NT2/D1 (cell line): ENCODE measurements around the gene DYNC1H1.

Source experiments
- DNase-seq: peaks from one replicate; pipeline ENCODE4 v3.0.0-alpha.2; 2011; ENCODE audit warnings: low read depth, low spot score
- H3K27me3 ChIP-seq: 2 replicates; pipeline ENCODE4 v1.6.0; 2011; ENCODE audit warnings: mild to moderate bottlenecking; ENCODE audit not compliant: insufficient read length, insufficient read depth
- H3K36me3 ChIP-seq: 2 replicates; pipeline ENCODE4 v1.6.1; 2011; ENCODE audit warnings: mild to moderate bottlenecking, low read length, mixed read lengths; ENCODE audit not compliant: insufficient read depth, insufficient read length
- H3K4me1 ChIP-seq: 2 replicates; pipeline ENCODE4 v1.5.1; 2011; ENCODE audit not compliant: insufficient read depth, insufficient read length
- H3K4me3 ChIP-seq: 2 replicates; pipeline ENCODE4 v1.5.1; 2011; ENCODE audit warnings: low read depth; ENCODE audit not compliant: insufficient read length
- H3K9ac ChIP-seq: 2 replicates; pipeline ENCODE4 v1.6.0; 2011; ENCODE audit warnings: low read depth; ENCODE audit not compliant: insufficient read length
- H3K9me3 ChIP-seq: 2 replicates; pipeline ENCODE4 v1.5.1; 2011; ENCODE audit warnings: mild to moderate bottlenecking, low read length; ENCODE audit not compliant: insufficient read depth
- SUZ12 ChIP-seq: IDR thresholded peaks from 2 replicates; pipeline ENCODE4 v1.6.1; 2011; ENCODE audit not compliant: insufficient read length, insufficient read depth; ENCODE audit errors: extremely low read depth
- YY1 ChIP-seq: IDR thresholded peaks from 2 replicates; pipeline ENCODE4 v1.6.1; 2011; ENCODE audit not compliant: insufficient read length, insufficient read depth
- ZNF274 ChIP-seq: IDR thresholded peaks from 2 replicates; pipeline ENCODE4 v1.6.1; 2011; ENCODE audit warnings: mild to moderate bottlenecking, low read depth, low read length

The DYNC1H1 gene

DNA sequence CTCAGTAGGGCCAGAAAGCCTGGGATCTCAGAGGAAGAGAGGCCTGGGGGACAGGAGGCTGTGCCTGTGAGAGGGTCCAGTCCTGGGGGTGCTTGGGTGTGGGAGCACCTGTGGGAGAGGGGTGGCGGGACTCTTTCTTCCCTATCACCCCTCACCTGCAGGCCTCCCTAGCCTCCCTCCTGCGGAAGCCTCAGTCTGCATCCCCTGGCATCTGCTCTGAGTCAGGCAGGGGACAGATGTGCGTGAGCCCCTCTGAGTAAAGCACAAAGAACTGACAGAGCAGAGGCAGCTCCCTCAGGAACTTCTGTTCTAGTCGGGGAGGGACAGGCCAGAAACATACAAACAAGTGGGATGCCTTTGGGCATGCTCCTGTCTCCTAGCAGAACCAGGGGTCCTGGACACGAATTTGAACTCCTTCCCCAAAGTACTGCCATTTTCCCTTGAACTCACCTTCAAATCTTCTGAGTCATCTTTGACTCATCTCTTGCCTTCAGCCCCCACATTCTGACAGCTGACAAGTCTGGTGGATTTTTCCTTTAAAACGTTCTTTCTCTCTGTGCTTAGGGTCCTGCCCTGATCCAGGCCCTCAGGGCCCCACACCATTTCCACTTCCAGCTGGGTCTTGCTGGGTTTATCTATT is 131.0 kb downstream of the DYNC1H1 start:
- Histone ChIP-seq H3K36me3 (peaks cover 4% of the 10 kb centered on the region), H3K4me1 (peaks cover 9% of the 10 kb centered on the region), H3K27me3 (no peaks in the 10 kb centered on the region), H3K9ac (peak overlapping the region; percentile 28), H3K4me3 (no peak overlapping the region), H3K9me3 (no peaks in the 10 kb centered on the region)
- no peak for DNase-seq
- TF ChIP-seq ZNF274 (no peak), SUZ12 (no peak), YY1 (no peak)

- Histone ChIP-seq H3K36me3 (peaks cover 4% of the 10 kb centered on the region), H3K9me3 (no peaks in the 10 kb centered on the region)
- TF ChIP-seq ZNF274 (no peak), YY1 (no peak), SUZ12 (no peak)
Measured at GRCh38 chr14:102095871-102096568, 131.6 kb downstream of the DYNC1H1 start.

DNA sequence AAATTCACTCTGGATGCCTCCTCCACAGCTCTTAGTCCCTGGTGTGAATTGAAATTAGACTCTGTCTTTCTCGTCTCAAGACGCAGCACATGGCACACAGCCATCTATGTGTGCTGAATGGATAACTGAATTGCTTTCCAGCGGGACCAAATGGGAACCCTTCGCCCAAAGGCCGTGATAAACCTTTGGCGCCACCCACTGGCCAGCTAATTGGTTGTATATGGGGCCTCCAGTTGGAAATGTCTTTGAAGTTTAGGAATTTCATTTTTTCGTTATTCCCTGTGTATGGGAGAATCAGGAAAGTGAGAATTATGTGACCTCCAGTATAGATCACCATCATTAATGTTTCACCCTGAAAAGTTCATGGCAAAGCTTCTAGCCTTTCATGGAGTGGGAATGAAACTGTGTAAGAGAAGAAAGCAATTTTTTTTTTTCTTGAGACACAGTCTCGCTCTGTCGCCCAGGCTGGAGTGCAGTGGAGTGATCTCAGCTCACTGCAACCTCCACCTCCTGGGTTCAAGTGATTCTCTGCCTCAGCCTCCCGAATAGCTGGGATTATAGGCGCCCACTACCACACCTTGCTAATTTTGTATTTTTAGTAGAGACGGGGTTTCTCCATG is 132.3 kb downstream of the DYNC1H1 start:
- no peak for TF ChIP-seq YY1
- TF ChIP-seq SUZ12, result no peak
- no peak for TF ChIP-seq ZNF274
- Histone ChIP-seq H3K36me3 (peaks cover 6% of the 10 kb centered on the region), H3K9ac (no peak overlapping the region), H3K4me1 (peaks cover 9% of the 10 kb centered on the region), H3K27me3 (no peaks in the 10 kb centered on the region), H3K4me3 (no peak overlapping the region), H3K9me3 (no peaks in the 10 kb centered on the region)
- no peak for DNase-seq

More at GRCh38 chr14:102095871-102096568, 131.6 kb downstream of the DYNC1H1 start:
- Histone ChIP-seq H3K27me3 (no peaks in the 10 kb centered on the region), H3K4me1 (peaks cover 9% of the 10 kb centered on the region), H3K9ac (peak overlapping the region; percentile 3), H3K4me3 (no peak overlapping the region)
- DNase-seq, result no peak

GRCh38 chr14:102097441-102098135 is 133.2 kb downstream of the DYNC1H1 start:
- Histone ChIP-seq H3K4me1 (peaks cover 9% of the 10 kb centered on the region), H3K36me3 (peaks cover 7% of the 10 kb centered on the region), H3K9ac (no peak overlapping the region), H3K9me3 (no peaks in the 10 kb centered on the region), H3K27me3 (no peaks in the 10 kb centered on the region), H3K4me3 (no peak overlapping the region)
- TF ChIP-seq ZNF274 (no peak), YY1 (no peak), SUZ12 (no peak)
- DNase-seq, result no peak

- Histone ChIP-seq H3K4me1 (peaks cover 2% of the 10 kb centered on the region), H3K27me3 (no peaks in the 10 kb centered on the region), H3K36me3 (peaks cover 7% of the 10 kb centered on the region), H3K4me3 (no peak overlapping the region), H3K9me3 (no peaks in the 10 kb centered on the region), H3K9ac (no peak overlapping the region)
- no peak for DNase-seq
- TF ChIP-seq YY1, result no peak
- no peak for TF ChIP-seq SUZ12
- TF ChIP-seq ZNF274, result no peak
Measured at GRCh38 chr14:102103062-102103695, 138.8 kb downstream of the DYNC1H1 start.

DNA sequence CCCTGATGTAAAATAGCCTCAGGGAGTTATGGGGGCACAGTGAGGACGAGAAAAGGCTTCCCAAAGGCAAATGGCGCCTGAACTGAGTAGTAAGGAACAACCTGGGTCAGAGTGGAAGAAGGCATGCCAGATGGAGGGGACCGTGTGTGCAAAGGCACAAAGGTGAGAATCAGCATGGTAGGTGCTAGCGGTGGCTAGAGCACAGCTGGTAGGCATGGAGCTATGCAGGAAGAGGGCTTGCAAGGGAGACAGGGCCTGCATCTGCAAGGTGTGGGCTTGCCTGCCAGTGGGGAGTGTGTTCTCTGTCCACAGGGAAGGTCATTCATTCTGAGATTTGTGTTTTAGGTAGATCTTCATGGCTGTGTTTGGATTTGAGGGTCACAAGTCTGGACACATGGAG is 141.0 kb downstream of the DYNC1H1 start:
- H3K36me3 ChIP-seq, result peaks cover 3% of the 10 kb centered on the region
- H3K4me3 ChIP-seq, result no peak overlapping the region

More for the DNA sequence above, 141.0 kb downstream of the DYNC1H1 start:
- no peak for DNase-seq
- no peak overlapping the region for H3K9ac ChIP-seq
- no peak for TF ChIP-seq SUZ12
- TF ChIP-seq YY1, result no peak
- TF ChIP-seq ZNF274, result no peak
- H3K9me3 ChIP-seq, result no peaks in the 10 kb centered on the region
- H3K4me1 ChIP-seq, result peaks cover 2% of the 10 kb centered on the region
- no peaks in the 10 kb centered on the region for H3K27me3 ChIP-seq
